CD14-positive monocyte (primary cell): ENCODE measurements around the gene TKFC. TPM values are rescaled to one million over a fixed set of nuclear protein-coding genes. Genes with fewer than 3 reads are reported as not detected.

Source experiments
- DNase-seq, 3 donors: peaks; one replicate each; pipeline ENCODE4 v3.0.0-alpha.2; 2011 to 2022
- H2AFZ ChIP-seq: 2 replicates; pipeline ENCODE4 v1.6.0; 2012; ENCODE audit warnings: mild to moderate bottlenecking, low read depth, low read length, inconsistent platforms; ENCODE audit not compliant: insufficient read depth, poor library complexity, severe bottlenecking
- H3K27ac ChIP-seq, 2 donors: 1 replicate in 1 of 2; 2 replicates in 1 of 2; pipeline ENCODE4 v1.5.1; 2012 to 2013; ENCODE audit warnings: low read length in 2 of 2, control low read depth in 1 of 2, inconsistent platforms in 1 of 2, low read depth in 1 of 2, mild to moderate bottlenecking in 1 of 2
- H3K27me3 ChIP-seq, 2 donors: one replicate each; pipeline versions ENCODE4 v1.6.0 to v1.6.1; 2011 to 2013; ENCODE audit warnings: low read length in 2 of 2; ENCODE audit not compliant: control insufficient read depth in 2 of 2, insufficient read depth in 2 of 2
- H3K36me3 ChIP-seq, 2 donors: replicated peaks in 1 of 2; 1 replicate in 1 of 2; 2 replicates in 1 of 2; pipeline versions ENCODE4 v1.5.1 to v1.6.1; 2012 to 2013; ENCODE audit warnings: low read length in 2 of 2, control low read depth in 1 of 2, inconsistent platforms in 1 of 2, mild to moderate bottlenecking in 1 of 2; ENCODE audit not compliant: insufficient read depth in 2 of 2, control insufficient read depth in 1 of 2
- H3K4me1 ChIP-seq, 2 donors: 1 replicate in 1 of 2; 2 replicates in 1 of 2; pipeline versions ENCODE4 v1.5.1 to v1.6.1; 2012 to 2013; ENCODE audit warnings: low read length in 2 of 2, control low read depth in 1 of 2, inconsistent platforms in 1 of 2, mild to moderate bottlenecking in 1 of 2, moderate library complexity in 1 of 2; ENCODE audit not compliant: insufficient read depth in 2 of 2, control insufficient read depth in 1 of 2
- H3K4me2 ChIP-seq: replicated peaks from 2 replicates; pipeline ENCODE3; 2012; ENCODE audit warnings: low read length, moderate library complexity, mild to moderate bottlenecking; ENCODE audit not compliant: poor library complexity, severe bottlenecking; ENCODE audit errors: extremely low read depth
- H3K4me3 ChIP-seq, 3 experiments: fragments of 200-600 bp in 1 of 3; sonication (generic) in 1 of 3; replicated peaks in 1 of 3; 1 replicate in 2 of 3; 2 replicates in 1 of 3; pipeline ENCODE4 v1.5.1; 2011 to 2013; ENCODE audit warnings: low read length in 3 of 3, mild to moderate bottlenecking in 3 of 3, control low read depth in 2 of 3, low read depth in 2 of 3, inconsistent platforms in 1 of 3, moderate library complexity in 1 of 3
- H3K79me2 ChIP-seq: 2 replicates; pipeline ENCODE4 v1.6.0; 2012; ENCODE audit warnings: mild to moderate bottlenecking, control low read depth, inconsistent platforms, low read length, moderate library complexity; ENCODE audit not compliant: insufficient read depth
- H3K9ac ChIP-seq: 2 replicates; pipeline ENCODE4 v1.6.0; 2017; ENCODE audit warnings: low read length, mild to moderate bottlenecking; ENCODE audit not compliant: insufficient read depth, poor library complexity, severe bottlenecking
- H3K9me3 ChIP-seq, 2 donors: replicated peaks in 1 of 2; 1 replicate in 1 of 2; 2 replicates in 1 of 2; pipeline versions ENCODE4 v1.5.1 to v1.6.1; 2012 to 2013; ENCODE audit warnings: low read length in 2 of 2, control low read depth in 1 of 2; ENCODE audit not compliant: control insufficient read depth in 1 of 2, insufficient read depth in 1 of 2
- H4K20me1 ChIP-seq: 2 replicates; pipeline ENCODE4 v1.6.0; 2012; ENCODE audit warnings: mild to moderate bottlenecking, low read length, control low read depth, moderate library complexity; ENCODE audit not compliant: insufficient read depth
- H3K27ac Mint-ChIP-seq, 7 donors: one replicate each; pipeline ENCODE4 v1.8.0; 2020; ENCODE audit warnings: mild to moderate bottlenecking in 7 of 7, mixed read lengths in 7 of 7, moderate library complexity in 6 of 7, inconsistent platforms in 2 of 7
- H3K27me3 Mint-ChIP-seq, 3 donors: one replicate each; pipeline ENCODE4 v1.8.0; 2021 to 2022; ENCODE audit warnings: low read depth in 3 of 3, mild to moderate bottlenecking in 3 of 3, mixed read lengths in 3 of 3, moderate library complexity in 3 of 3, inconsistent platforms in 1 of 3
- H3K36me3 Mint-ChIP-seq, 2 donors: one replicate each; pipeline ENCODE4 v1.8.0; 2020; ENCODE audit warnings: mixed read lengths in 2 of 2, inconsistent platforms in 1 of 2, mild to moderate bottlenecking in 1 of 2
- H3K4me1 Mint-ChIP-seq: one replicate; pipeline ENCODE4 v1.8.0; 2020; ENCODE audit warnings: mild to moderate bottlenecking, mixed read lengths
- H3K4me3 Mint-ChIP-seq, 2 donors: one replicate each; pipeline ENCODE4 v1.8.0; 2020; ENCODE audit warnings: mild to moderate bottlenecking in 2 of 2, mixed read lengths in 2 of 2, moderate library complexity in 1 of 2
- H3K9me3 Mint-ChIP-seq, 7 donors: one replicate each; pipeline ENCODE4 v1.8.0; 2020 to 2022; ENCODE audit warnings: mixed read lengths in 7 of 7, mild to moderate bottlenecking in 6 of 7, moderate library complexity in 6 of 7, inconsistent platforms in 2 of 7
- CTCF ChIP-seq: fragments of 200-600 bp; IDR thresholded peaks from one replicate; pipeline ENCODE4 v1.8.0; 2022; ENCODE audit warnings: antibody characterized with exemption, mild to moderate bottlenecking
- WGBS: methylation state at CpG from one replicate; pipeline ENCODE4 v1.1.5; 2013; ENCODE audit warnings: missing lambda C conversion rate; ENCODE audit not compliant: insufficient coverage; 5-methylcytosine and 5-hydroxymethylcytosine counted together
- intact Hi-C, 2 donors: fragments of 100-400 bp; cut with micrococcal nuclease; formaldehyde crosslinking; loops; one replicate each; pipeline versions ENCODE4 v1.15.0 to v1.15.1; 2023
- polyA plus RNA-seq, 3 donors: library from polyadenylated mRNA; depleted of rRNA in 1 of 3; unstranded in 2 of 3; stranded (reverse) in 1 of 3; fragments of 300-500 nt in 2 of 3; fragments of >200 nt in 1 of 3; fragmentation: Illumina TruSeq in 2 of 3; gene quantifications; 1 replicate in 2 of 3; 2 replicates in 1 of 3; pipeline ENCODE4 v1.2.3, GENCODE V29; 2012 to 2021

TKFC gene
- polyA plus RNA-seq, 3 donors, result 29.5 to 40.8 (median 29.6) TPM

- no peak for DNase-seq
- Histone ChIP-seq H3K4me3 (no peak overlapping the region), H3K4me1 (peaks cover 7 to 11% of the 10 kb centered on the region in 2 donors), H2AFZ (no peak overlapping the region), H3K9me3 (no peaks in the 10 kb centered on the region), H3K9ac (no peak overlapping the region), H3K4me2 (no peak overlapping the region), H3K27me3 (no peaks in the 10 kb centered on the region), H4K20me1 (no peaks in the 10 kb centered on the region), H3K36me3 (peaks cover 13 to 33% of the 10 kb centered on the region in 2 donors), H3K79me2 (no peaks in the 10 kb centered on the region), H3K27ac (no peak overlapping the region)
- Mint-ChIP-seq H3K4me1 (peaks cover 15% of the 10 kb centered on the region), H3K4me3 (no peak overlapping the region), H3K9me3 (no peaks in the 10 kb centered on the region), H3K27me3 (peaks cover 1 to 4% (median 2%) of the 10 kb centered on the region in 3 donors), H3K36me3 (peaks cover 32% of the 10 kb centered on the region in 2 donors), H3K27ac (peak overlapping the region in 1 of 7 donors; percentile 7)
- intact Hi-C loops, result loop anchor here in 1 of 2 donors (5.0 kb wide), 1 partner anchor 98 kb away; no protein-coding TSS in a partner anchor
- WGBS, result 97% methylated on average over 20 of the region's 26 CpGs
- TF ChIP-seq CTCF, result no peak
Measured at GRCh38 chr11:61338783-61339489, 5.9 kb downstream of the TKFC start.

GRCh38 chr11:61339490-61339878 lies 6.5 kb downstream of the TKFC start:
- Histone ChIP-seq H3K4me1 (peaks cover 7 to 9% of the 10 kb centered on the region in 2 donors), H3K9ac (no peak overlapping the region), H3K79me2 (no peaks in the 10 kb centered on the region), H4K20me1 (no peaks in the 10 kb centered on the region), H3K27me3 (no peaks in the 10 kb centered on the region), H3K9me3 (no peaks in the 10 kb centered on the region), H3K4me2 (no peak overlapping the region), H3K36me3 (peaks cover 15 to 39% of the 10 kb centered on the region in 2 donors), H3K4me3 (no peak overlapping the region), H3K27ac (no peak overlapping the region), H2AFZ (no peak overlapping the region)
- H3K27me3 Mint-ChIP-seq, result peaks cover 1 to 2% (median 2%) of the 10 kb centered on the region in 3 donors
- H3K4me3 Mint-ChIP-seq, result no peak overlapping the region
- peaks cover 33 to 34% of the 10 kb centered on the region in 2 donors for H3K36me3 Mint-ChIP-seq
- no peaks in the 10 kb centered on the region for H3K9me3 Mint-ChIP-seq
- H3K4me1 Mint-ChIP-seq, result peaks cover 12% of the 10 kb centered on the region
- WGBS, result 98% methylated on average over 4 of the region's 4 CpGs
- H3K27ac Mint-ChIP-seq, result peak overlapping the region in 3 of 7 donors; percentile 7 to 31 (median 18)
- intact Hi-C loops, result loop anchor here in 1 of 2 donors (5.0 kb wide), 1 partner anchor 98 kb away; no protein-coding TSS in a partner anchor
- DNase-seq, result no peak
- TF ChIP-seq CTCF, result no peak
